ENCODE data around the gene GOLGA8O.
"Not testable (repeated sequence)": the region's sequence is repeated elsewhere in the genome, so short reads cannot be mapped to it uniquely, and the experiment has no call there.

GOLGA8O gene, protein sequence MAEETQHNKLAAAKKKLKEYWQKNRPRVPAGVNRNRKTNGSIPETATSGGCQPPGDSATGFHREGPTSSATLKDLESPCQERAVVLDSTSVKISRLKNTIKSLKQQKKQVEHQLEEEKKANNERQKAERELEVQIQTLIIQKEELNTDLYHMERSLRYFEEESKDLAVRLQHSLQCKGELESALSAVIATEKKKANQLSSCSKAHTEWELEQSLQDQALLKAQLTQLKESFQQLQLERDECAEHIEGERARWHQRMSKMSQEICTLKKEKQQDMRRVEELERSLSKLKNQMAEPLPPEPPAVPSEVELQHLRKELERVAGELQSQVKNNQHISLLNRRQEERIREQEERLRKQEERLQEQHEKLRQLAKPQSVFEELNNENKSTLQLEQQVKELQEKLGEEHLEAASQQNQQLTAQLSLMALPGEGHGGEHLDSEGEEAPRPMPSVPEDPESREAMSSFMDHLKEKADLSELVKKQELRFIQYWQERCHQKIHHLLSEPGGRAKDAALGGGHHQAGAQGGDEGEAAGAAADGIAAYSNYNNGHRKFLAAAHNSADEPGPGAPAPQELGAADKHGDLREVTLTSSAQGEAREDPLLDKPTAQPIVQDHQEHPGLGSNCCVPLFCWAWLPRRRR

DNA sequence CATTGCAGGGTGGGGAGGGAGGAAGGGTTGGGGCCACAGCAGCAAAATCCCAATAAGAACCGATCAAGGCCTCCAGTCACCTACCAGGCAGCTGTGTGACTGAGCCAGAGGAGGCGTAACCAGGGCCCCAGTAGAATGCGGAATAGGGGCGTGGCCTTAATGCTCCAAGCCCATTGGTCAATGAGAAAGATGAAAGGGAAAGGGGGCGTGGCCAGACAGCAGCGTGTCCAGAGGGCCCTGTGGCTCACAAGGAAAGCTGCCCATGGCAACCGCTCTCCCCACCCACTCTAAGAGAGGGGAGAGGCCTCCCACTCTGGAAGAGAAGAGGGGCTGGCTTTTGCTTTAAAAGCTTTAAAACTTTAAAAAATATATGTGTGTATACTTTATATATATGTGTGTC lies at the start of gene GOLGA8O:
Gene GOLGA8O, minus strand, starts transcription at position 101 of the 400 bp plus-strand sequence. Its CDS starts 98 bp downstream, at position 3.
- DNase-seq (ENCODE audit: low read depth in 2 of 2): not testable (repeated sequence)

DNA sequence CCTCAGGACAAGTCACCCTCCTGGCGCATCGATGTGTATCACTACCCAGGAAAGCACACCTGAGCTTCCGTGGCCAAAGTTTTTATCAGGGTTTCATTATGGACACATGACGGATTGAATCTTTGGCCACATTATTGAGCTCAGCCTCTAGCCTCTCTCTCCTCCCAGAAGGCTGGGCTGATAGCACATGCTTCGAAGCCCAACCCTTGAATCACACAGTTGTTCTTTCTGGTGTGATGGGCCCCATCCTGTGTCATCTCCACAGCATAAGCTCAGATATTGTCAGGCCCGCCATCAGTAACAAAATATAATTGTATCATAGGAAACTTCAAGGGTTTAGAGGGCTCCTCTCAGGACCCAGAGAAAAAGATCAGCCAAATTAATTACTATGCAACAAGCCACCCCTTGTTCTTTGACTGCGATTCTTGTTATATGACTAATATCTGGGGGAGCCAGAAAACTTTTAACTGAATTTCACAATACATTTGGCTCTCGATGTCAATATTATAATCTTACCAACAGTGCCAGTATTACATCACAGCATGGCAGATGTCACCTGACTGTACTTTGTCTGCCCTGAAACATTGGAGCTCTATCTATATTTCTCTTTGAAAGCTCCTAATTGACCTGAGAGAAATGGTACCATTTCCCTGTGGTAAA lies 48.8 kb upstream of the GOLGA8O start:
- DNase-seq (ENCODE audit: low read depth in 2 of 2): not testable (repeated sequence)

DNA sequence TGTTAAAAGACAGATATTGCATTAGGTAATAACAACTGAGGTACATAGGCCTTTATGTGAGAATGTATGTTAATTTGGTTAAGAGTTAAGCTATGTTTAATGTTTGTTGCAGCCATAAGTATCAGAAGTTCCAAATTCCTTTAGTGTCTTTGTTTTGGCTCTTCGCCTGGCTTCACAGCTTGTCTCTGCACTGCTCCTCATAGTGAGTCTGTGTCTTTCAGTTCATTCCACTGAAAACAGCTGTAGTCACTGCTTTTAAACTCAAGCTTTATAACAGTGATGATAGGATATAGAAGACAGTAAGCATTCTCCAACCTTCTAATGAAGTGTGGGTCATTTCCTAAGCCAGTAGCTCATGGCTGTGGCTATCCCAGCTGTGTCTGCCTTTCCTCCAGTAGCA lies 47.5 kb upstream of the GOLGA8O start:
- DNase-seq (ENCODE audit: low read depth in 2 of 2): not testable (repeated sequence)

- DNase-seq (ENCODE audit: low read depth in 2 of 2): not testable (repeated sequence)
Measured at GRCh38 chr15:32492768-32493167, 37.3 kb upstream of the GOLGA8O start.

GRCh38 chr15:32486474-32486873 lies 31.0 kb upstream of the GOLGA8O start:
- not testable (repeated sequence) for DNase-seq (ENCODE audit: low read depth in 2 of 2)

GRCh38 chr15:32483377-32483776 lies 27.9 kb upstream of the GOLGA8O start:
- DNase-seq (ENCODE audit: low read depth in 2 of 2): not testable (repeated sequence)

- DNase-seq (ENCODE audit: low read depth in 2 of 2): not testable (repeated sequence)
Measured at GRCh38 chr15:32481683-32482082, 26.2 kb upstream of the GOLGA8O start.

GRCh38 chr15:32468076-32468475 lies 12.6 kb upstream of the GOLGA8O start:
- not testable (repeated sequence) for DNase-seq (ENCODE audit: low read depth in 2 of 2)

DNA sequence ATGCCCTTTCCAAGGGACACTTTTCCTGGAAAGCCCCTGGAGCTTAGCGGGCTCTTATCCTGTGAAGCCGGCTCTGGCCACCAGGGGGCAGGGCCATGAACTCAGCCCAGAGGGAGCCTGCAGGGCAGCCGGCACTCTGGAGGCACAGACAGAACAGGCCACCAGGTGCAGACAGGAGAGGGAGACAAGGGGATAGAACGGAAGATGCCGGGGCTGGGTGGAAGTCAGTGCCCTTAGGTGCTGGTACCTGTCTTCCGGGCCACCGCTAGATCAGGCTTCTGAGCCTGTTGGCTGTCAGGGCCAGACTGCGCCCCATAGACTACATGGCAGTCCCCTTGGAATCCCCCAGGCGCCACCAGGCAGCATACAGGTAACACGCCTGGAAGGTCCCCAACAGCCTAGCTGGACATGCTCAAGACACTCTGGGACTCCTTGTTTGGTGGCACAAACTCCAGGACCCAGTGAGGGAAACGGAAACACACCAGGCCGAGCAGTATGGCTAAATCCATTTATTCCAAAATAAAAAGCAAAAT lies 14.9 kb downstream of the GOLGA8O start:
- DNase-seq (ENCODE audit: low read depth in 2 of 2): not testable (repeated sequence)

GRCh38 chr15:32434102-32434963 lies 21.1 kb downstream of the GOLGA8O start:
- not testable (repeated sequence) for DNase-seq (ENCODE audit: low read depth in 2 of 2)

GRCh38 chr15:32427635-32428034 lies 27.8 kb downstream of the GOLGA8O start:
- DNase-seq (ENCODE audit: low read depth in 2 of 2): not testable (repeated sequence)

- DNase-seq (ENCODE audit: low read depth in 2 of 2): not testable (repeated sequence)
Measured at GRCh38 chr15:32426511-32426910, 28.9 kb downstream of the GOLGA8O start.

DNA sequence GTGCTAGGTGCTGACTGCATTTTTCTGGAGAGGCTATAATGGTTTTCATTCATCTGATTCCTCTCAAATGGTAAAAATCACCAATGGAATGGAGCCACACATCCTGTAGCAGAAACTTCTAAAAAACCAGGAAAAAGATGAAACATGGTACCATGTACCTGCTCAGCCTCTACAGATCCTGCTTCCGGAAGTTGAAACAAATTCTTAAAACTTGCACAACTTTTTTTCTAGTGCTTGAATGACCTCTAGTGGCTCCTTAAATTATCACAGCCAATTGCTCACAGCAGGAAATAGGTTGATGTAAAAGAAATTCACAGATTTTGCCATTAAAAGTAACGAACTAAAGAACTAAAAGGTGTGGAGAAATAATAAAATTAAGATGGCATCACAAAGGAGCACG lies 47.5 kb downstream of the GOLGA8O start:
- DNase-seq (ENCODE audit: low read depth in 2 of 2): not testable (repeated sequence)

DNA sequence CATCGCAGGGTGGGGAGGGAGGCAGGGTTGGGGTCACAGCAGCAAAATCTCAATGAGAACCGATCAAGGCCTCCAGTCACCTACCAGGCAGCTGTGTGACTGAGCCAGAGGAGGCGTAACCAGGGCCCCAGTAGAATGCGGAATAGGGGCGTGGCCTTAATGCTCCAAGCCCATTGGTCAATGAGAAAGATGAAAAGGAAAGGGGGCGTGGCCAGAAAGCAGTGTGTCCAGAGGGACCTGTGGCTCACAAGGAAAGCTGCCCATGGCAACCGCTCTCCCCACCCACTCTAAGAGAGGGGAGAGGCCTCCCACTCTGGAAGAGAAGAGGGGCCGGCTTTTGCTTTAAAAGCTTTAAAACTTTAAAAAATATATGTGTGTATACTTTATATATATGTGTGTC lies 52.2 kb downstream of the GOLGA8O start, which contains the start of gene GOLGA8K:
Gene GOLGA8K, minus strand, starts transcription at position 101 of the 400 bp plus-strand sequence. Its CDS starts 98 bp downstream, at position 3.
- DNase-seq (ENCODE audit: low read depth in 2 of 2): not testable (repeated sequence)

- DNase-seq (ENCODE audit: low read depth in 2 of 2): not testable (repeated sequence)
Measured at GRCh38 chr15:32396522-32396921, 58.9 kb downstream of the GOLGA8O start.
